GM20000 (cell line): ENCODE data around the gene GPR160.

Experiments used
- DNase-seq: peaks from one replicate; pipeline ENCODE4 v3.0.0; 2012; ENCODE audit warnings: low spot score
- CTCF ChIP-seq: IDR thresholded peaks from 2 replicates; pipeline ENCODE4 v1.5.1; 2012; ENCODE audit warnings: mild to moderate bottlenecking, control low read depth; ENCODE audit errors: extremely low read depth, missing control alignments

The GPR160 gene

GRCh38 chr3:170081079-170081741 lies 43.4 kb downstream of the GPR160 start:
- DNase-seq, result no peak
- no peak for TF ChIP-seq CTCF

- TF ChIP-seq CTCF, result no peak
- no peak for DNase-seq
Measured at GRCh38 chr3:170083343-170083742, 45.5 kb downstream of the GPR160 start.

- DNase-seq, result no peak
- no peak for TF ChIP-seq CTCF
Measured at GRCh38 chr3:170085396-170085795, 47.6 kb downstream of the GPR160 start.

- TF ChIP-seq CTCF, result no peak
- DNase-seq, result no peak
Measured at GRCh38 chr3:170089862-170090600, 52.2 kb downstream of the GPR160 start.

- DNase-seq, result no peak
- no peak for TF ChIP-seq CTCF
Measured at GRCh38 chr3:170090601-170090981, 52.8 kb downstream of the GPR160 start.

GRCh38 chr3:170092907-170093306 lies 55.1 kb downstream of the GPR160 start:
- TF ChIP-seq CTCF, result no peak
- DNase-seq, result no peak

GRCh38 chr3:170095771-170096170 lies 58.0 kb downstream of the GPR160 start:
- no peak for DNase-seq
- TF ChIP-seq CTCF, result no peak
